ENCODE data around the gene MORN3. TPM values are rescaled to one million over a fixed set of nuclear protein-coding genes. Genes with fewer than 3 reads are reported as not detected.

The MORN3 gene
- total and polyA plus RNA-seq, 9 of the 15 experiments (the other 6 are each of a cell fraction or from before 2014, with no cell fraction given): 0.09 to 0.27 (median 0.20) TPM

DNA sequence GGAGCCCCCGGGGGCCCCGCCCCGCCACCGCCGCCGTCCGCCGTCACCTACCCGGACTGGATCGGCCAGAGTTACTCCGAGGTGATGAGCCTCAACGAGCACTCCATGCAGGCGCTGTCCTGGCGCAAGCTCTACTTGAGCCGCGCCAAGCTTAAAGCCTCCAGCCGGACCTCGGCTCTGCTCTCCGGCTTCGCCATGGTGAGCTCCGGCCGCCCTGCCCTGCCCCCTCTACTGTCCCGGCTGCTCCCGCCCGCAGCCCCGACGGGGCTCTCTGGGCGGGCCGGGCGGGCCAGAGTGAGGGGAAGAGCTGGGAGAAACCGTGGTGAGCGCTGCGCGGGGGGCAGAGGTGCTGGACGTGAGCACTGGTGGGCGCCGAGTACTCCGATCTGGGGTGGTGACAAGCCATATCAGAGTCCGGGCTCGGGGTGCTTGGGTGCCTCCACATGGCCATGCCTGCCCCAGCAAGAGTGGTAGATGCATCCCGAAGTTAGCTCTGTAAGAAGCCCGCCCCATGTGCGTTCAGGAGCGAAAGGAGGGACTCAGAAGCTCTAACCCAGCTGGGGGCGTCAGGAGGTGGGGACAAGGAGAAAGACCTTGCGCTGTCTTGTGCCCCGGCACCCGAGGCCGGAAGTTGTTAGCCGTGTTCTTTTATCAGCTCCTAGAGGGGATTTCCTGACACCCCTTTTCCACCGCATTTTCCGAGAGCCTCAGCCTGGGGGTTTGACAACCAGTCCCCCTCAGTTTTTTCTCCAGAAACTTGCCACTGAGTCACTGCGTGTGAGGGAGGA, 42.4 kb downstream of the MORN3 start (continued):
- TF ChIP-seq, protein P1, sequence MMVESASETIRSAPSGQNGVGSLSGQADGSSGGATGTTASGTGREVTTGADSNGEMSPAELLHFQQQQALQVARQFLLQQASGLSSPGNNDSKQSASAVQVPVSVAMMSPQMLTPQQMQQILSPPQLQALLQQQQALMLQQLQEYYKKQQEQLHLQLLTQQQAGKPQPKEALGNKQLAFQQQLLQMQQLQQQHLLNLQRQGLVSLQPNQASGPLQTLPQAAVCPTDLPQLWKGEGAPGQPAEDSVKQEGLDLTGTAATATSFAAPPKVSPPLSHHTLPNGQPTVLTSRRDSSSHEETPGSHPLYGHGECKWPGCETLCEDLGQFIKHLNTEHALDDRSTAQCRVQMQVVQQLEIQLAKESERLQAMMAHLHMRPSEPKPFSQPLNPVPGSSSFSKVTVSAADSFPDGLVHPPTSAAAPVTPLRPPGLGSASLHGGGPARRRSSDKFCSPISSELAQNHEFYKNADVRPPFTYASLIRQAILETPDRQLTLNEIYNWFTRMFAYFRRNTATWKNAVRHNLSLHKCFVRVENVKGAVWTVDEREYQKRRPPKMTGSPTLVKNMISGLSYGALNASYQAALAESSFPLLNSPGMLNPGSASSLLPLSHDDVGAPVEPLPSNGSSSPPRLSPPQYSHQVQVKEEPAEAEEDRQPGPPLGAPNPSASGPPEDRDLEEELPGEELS (CRISPR knock-in tag; IDR thresholded peaks at IDR 0.05; ENCODE audit: borderline replicate concordance): no peak; the same call in 1 of the 2 replicates
- TF ChIP-seq NELFE (IDR thresholded peaks at IDR 0.05; ENCODE audit: insufficient read depth, insufficient read length): no peak
- TF ChIP-seq, protein P2, sequence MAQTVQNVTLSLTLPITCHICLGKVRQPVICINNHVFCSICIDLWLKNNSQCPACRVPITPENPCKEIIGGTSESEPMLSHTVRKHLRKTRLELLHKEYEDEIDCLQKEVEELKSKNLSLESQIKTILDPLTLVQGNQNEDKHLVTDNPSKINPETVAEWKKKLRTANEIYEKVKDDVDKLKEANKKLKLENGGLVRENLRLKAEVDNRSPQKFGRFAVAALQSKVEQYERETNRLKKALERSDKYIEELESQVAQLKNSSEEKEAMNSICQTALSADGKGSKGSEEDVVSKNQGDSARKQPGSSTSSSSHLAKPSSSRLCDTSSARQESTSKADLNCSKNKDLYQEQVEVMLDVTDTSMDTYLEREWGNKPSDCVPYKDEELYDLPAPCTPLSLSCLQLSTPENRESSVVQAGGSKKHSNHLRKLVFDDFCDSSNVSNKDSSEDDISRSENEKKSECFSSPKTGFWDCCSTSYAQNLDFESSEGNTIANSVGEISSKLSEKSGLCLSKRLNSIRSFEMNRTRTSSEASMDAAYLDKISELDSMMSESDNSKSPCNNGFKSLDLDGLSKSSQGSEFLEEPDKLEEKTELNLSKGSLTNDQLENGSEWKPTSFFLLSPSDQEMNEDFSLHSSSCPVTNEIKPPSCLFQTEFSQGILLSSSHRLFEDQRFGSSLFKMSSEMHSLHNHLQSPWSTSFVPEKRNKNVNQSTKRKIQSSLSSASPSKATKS (CRISPR knock-in tag; IDR thresholded peaks at IDR 0.05): no peak
- no peak for TF ChIP-seq ATF1 (CRISPR knock-in tag; IDR thresholded peaks at IDR 0.05)
- no peak for TF ChIP-seq ATF1 (tag; IDR thresholded peaks at IDR 0.05)
- no peak for TF ChIP-seq CAMTA2 (CRISPR knock-in tag; conservative IDR thresholded peaks at IDR 0.05)
- peak; percentile 78 for TF ChIP-seq MYC (IDR thresholded peaks at IDR 0.05; ENCODE audit: low read depth, low read length)
- no peak for TF ChIP-seq MYC (CRISPR knock-in tag; IDR thresholded peaks at IDR 0.05; ENCODE audit: borderline replicate concordance, low read depth)
- peak; percentile 64; the same call in 1 of the 2 replicates for TF ChIP-seq ZBTB7A (IDR thresholded peaks at IDR 0.05; ENCODE audit: borderline replicate concordance, control insufficient read depth, low read depth, low read length)
- TF ChIP-seq, protein P3, sequence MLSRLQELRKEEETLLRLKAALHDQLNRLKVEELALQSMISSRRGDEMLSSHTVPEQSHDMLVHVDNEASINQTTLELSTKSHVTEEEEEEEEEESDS (CRISPR knock-in tag; IDR thresholded peaks at IDR 0.05): no peak
- TF ChIP-seq, protein P4, sequence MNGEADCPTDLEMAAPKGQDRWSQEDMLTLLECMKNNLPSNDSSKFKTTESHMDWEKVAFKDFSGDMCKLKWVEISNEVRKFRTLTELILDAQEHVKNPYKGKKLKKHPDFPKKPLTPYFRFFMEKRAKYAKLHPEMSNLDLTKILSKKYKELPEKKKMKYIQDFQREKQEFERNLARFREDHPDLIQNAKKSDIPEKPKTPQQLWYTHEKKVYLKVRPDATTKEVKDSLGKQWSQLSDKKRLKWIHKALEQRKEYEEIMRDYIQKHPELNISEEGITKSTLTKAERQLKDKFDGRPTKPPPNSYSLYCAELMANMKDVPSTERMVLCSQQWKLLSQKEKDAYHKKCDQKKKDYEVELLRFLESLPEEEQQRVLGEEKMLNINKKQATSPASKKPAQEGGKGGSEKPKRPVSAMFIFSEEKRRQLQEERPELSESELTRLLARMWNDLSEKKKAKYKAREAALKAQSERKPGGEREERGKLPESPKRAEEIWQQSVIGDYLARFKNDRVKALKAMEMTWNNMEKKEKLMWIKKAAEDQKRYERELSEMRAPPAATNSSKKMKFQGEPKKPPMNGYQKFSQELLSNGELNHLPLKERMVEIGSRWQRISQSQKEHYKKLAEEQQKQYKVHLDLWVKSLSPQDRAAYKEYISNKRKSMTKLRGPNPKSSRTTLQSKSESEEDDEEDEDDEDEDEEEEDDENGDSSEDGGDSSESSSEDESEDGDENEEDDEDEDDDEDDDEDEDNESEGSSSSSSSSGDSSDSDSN (IDR thresholded peaks at IDR 0.05; ENCODE audit: borderline replicate concordance in 1 of 2, low read depth in 2 of 2, low read length in 2 of 2): peak; percentile 7 to 53; a peak in 2 of 4 replicates
- TF ChIP-seq GATAD2B (IDR thresholded peaks at IDR 0.05; ENCODE audit: borderline replicate concordance): 0 out of 2 replicates have a peak, but pooled peaks have one; percentile 7
- 0 out of 2 replicates have a peak, but pooled peaks have one; percentile 6 for TF ChIP-seq HCFC1 (IDR thresholded peaks at IDR 0.05; ENCODE audit: low read depth, low read length)
- TF ChIP-seq ZNF197 (CRISPR knock-in tag; IDR thresholded peaks at IDR 0.05; ENCODE audit: low read depth): no peak
- no peak for TF ChIP-seq POLR3A (IDR thresholded peaks at IDR 0.05; ENCODE audit: borderline replicate concordance, extremely low read depth, insufficient read depth, insufficient read length)
- TF ChIP-seq ZKSCAN8 (CRISPR knock-in tag; IDR thresholded peaks at IDR 0.05): 0 out of 2 replicates have a peak, but pooled peaks have one; percentile 25
- no peak for TF ChIP-seq SMARCB1 (IDR thresholded peaks at IDR 0.05; ENCODE audit: insufficient read length, low read depth)
- TF ChIP-seq, protein P5, sequence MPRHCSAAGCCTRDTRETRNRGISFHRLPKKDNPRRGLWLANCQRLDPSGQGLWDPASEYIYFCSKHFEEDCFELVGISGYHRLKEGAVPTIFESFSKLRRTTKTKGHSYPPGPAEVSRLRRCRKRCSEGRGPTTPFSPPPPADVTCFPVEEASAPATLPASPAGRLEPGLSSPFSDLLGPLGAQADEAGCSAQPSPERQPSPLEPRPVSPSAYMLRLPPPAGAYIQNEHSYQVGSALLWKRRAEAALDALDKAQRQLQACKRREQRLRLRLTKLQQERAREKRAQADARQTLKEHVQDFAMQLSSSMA (CRISPR knock-in tag; IDR thresholded peaks at IDR 0.05): no peak
- TF ChIP-seq EP300 (IDR thresholded peaks at IDR 0.05; ENCODE audit: low read length): no peak
